ENCODE results near the gene DBP.

Gene DBP

GRCh38 chr19:48609571-48610108, 27.5 kb downstream of the DBP start:
- no peak for DNase-seq

- DNase-seq = peak; percentile 68 to 76
Measured at GRCh38 chr19:48608798-48609263, 28.3 kb downstream of the DBP start.

GRCh38 chr19:48607359-48607755, 29.8 kb downstream of the DBP start:
- DNase-seq = no peak

- DNase-seq = no peak
Measured at GRCh38 chr19:48606463-48607358, 30.5 kb downstream of the DBP start, which contains the start of gene SPACA4. Gene SPACA4 (plus strand): TSS chr19:48606742. CDS start chr19:48606979, 237 bp downstream.

- DNase-seq = no peak
Measured at GRCh38 chr19:48603850-48604249, 33.3 kb downstream of the DBP start.

- no peak for DNase-seq
Measured at GRCh38 chr19:48603449-48603848, 33.7 kb downstream of the DBP start.

GRCh38 chr19:48603001-48603400, 34.2 kb downstream of the DBP start:
- no peak for DNase-seq

GRCh38 chr19:48600679-48601417, 36.3 kb downstream of the DBP start:
- DNase-seq = no peak

- DNase-seq = no peak
Measured at GRCh38 chr19:48598996-48599700, 38.0 kb downstream of the DBP start.

GRCh38 chr19:48596679-48597465, 40.3 kb downstream of the DBP start:
- DNase-seq = peak; percentile 33 to 68

GRCh38 chr19:48596237-48596636, 40.9 kb downstream of the DBP start:
- no peak for DNase-seq

- DNase-seq = no peak
Measured at GRCh38 chr19:48595833-48596232, 41.3 kb downstream of the DBP start.

- DNase-seq = no peak
Measured at GRCh38 chr19:48595171-48595570, 42.0 kb downstream of the DBP start.

- no peak for DNase-seq
Measured at GRCh38 chr19:48591021-48591420, 46.2 kb downstream of the DBP start.

- peak; percentile 81 to 87 for DNase-seq
Measured at GRCh38 chr19:48588670-48589401, 48.3 kb downstream of the DBP start.

- DNase-seq = no peak
Measured at GRCh38 chr19:48587387-48587786, 49.8 kb downstream of the DBP start.

- DNase-seq = no peak
Measured at GRCh38 chr19:48582168-48582567, 55.0 kb downstream of the DBP start.
